Measurements from ENCODE around the gene UBE2A.

UBE2A gene

GRCh38 chrX:119614776-119615175 lies 40.4 kb downstream of the UBE2A start:
- DNase-seq: no peak

GRCh38 chrX:119617517-119618164 lies 43.3 kb downstream of the UBE2A start:
- DNase-seq: no peak

GRCh38 chrX:119618439-119618838 lies 44.1 kb downstream of the UBE2A start:
- no peak for DNase-seq

GRCh38 chrX:119622356-119623232 lies 48.2 kb downstream of the UBE2A start:
- no peak for DNase-seq

DNA sequence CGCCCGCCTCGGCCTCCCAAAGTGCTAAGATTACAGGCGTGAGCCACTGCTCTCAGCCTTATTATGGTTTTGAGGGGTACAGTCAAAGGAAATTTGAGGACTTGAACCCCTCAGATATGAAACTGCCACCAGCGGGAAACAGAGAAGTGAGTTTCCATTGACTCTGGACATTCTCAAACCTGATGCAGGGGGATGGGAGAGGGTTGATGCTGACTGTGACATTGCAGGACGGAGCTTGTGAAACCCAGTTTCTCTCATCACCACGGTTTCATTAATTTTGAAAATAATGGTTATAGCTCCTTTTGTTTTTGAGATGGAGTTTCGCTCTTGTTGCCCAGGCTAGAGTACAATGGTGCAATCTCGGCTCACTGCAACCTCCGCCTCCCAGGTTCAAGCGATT lies 50.1 kb downstream of the UBE2A start:
- DNase-seq: no peak

DNA sequence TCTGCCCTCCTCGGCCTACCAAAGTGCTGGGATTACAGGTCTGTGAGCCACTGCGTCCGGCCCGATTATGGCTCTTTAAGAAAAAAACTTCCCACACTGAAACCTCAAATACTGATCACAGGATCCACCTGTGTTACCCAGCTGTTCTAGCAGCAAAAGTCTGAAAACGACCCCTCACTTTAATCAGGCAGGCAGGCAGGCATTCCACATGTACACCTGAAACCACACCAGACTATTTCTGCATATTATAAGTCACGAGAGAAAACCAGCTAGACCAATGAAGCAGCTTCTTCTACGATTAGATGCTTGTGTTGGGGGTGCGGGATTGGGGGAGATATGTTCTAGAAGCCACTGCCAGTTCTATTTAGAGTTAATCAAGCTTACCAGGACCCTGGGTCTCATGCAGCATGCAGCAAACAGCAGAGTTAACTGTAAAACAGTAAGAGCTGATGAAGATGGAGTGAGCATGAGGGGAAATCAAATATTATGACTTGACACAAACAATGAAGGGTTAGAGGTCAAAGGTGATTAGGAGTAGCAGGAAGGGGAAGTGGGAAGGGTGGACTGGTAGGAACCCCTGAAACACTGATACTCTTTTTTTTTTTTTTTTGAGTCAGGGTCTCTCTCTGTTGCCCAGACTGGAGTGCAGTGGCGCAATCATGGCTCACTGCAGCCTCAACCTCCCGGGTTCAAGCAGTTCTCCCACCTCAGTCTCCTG lies 50.7 kb downstream of the UBE2A start:
- DNase-seq: no peak

- no peak for DNase-seq
Measured at GRCh38 chrX:119625843-119626242, 51.5 kb downstream of the UBE2A start.

Data from CD4-positive, alpha-beta T cell treated with Interleukin-21 for 1 hour (primary cell).